GM12873 (cell line): ENCODE measurements around the gene HBB.

Experiments
- CTCF ChIP-seq: IDR thresholded peaks from 2 replicates; pipeline ENCODE4 v1.5.1; 2012; ENCODE audit warnings: low read depth, mild to moderate bottlenecking, moderate library complexity, low read length, control low read depth; ENCODE audit not compliant: insufficient read depth; ENCODE audit errors: missing control alignments

HBB gene

GRCh38 chr11:5226732-5227310 is at the start of gene HBB:
TSS of gene HBB (minus strand) at chr11:5227071. CDS start at chr11:5227021, 50 bp downstream.
- no peak for TF ChIP-seq CTCF

GRCh38 chr11:5275369-5276110 is 48.7 kb upstream of the HBB start:
- TF ChIP-seq CTCF = no peak

GRCh38 chr11:5274395-5274794 is 47.5 kb upstream of the HBB start:
- TF ChIP-seq CTCF = no peak

GRCh38 chr11:5272395-5273017 is 45.6 kb upstream of the HBB start:
- no peak for TF ChIP-seq CTCF

GRCh38 chr11:5269715-5270147 is 42.9 kb upstream of the HBB start, which contains the start of gene HBE1:
TSS of gene HBE1 (minus strand) at chr11:5269945. CDS start at chr11:5269890, 55 bp downstream.
- no peak for TF ChIP-seq CTCF

GRCh38 chr11:5267033-5267563 is 40.2 kb upstream of the HBB start:
- no peak for TF ChIP-seq CTCF

GRCh38 chr11:5266609-5267008 is 39.7 kb upstream of the HBB start:
- TF ChIP-seq CTCF = no peak
